ENCODE measurements around the gene TMEM135. TPM values are rescaled to one million over a fixed set of nuclear protein-coding genes. Genes with fewer than 3 reads are reported as not detected.

Gene TMEM135
- total RNA-seq, 1 donor from 2014 or later: 33.9 TPM

GRCh38 chr11:87013912-87014825, 23.6 kb upstream of the TMEM135 start:
- Mint-ChIP-seq H3K27me3 (no peaks in the 10 kb centered on the region), H3K4me1 (ENCODE audit: unreplicated experiment) (peaks cover 11% of the 10 kb centered on the region), H3K9me3 (no peaks in the 10 kb centered on the region), H3K36me3 (no peaks in the 10 kb centered on the region), H3K27ac (no peak overlapping the region), H3K4me3 (no peak overlapping the region)
- no peak for DNase-seq (ENCODE audit: extremely low spot score, unreplicated experiment)
- TF ChIP-seq CTCF (conservative IDR thresholded peaks at IDR 0.05): no peak

- no peak for TF ChIP-seq CTCF (conservative IDR thresholded peaks at IDR 0.05)
- H3K4me1 Mint-ChIP-seq (ENCODE audit: unreplicated experiment): peaks cover 21% of the 10 kb centered on the region
- H3K27me3 Mint-ChIP-seq: no peaks in the 10 kb centered on the region
- H3K36me3 Mint-ChIP-seq: no peaks in the 10 kb centered on the region
- no peaks in the 10 kb centered on the region for H3K9me3 Mint-ChIP-seq
- H3K27ac Mint-ChIP-seq: no peak overlapping the region
- H3K4me3 Mint-ChIP-seq: no peak overlapping the region
- no peak for DNase-seq (ENCODE audit: extremely low spot score, unreplicated experiment)
Observed at GRCh38 chr11:87015645-87016044, 22.1 kb upstream of the TMEM135 start.

- no peak for TF ChIP-seq CTCF (conservative IDR thresholded peaks at IDR 0.05)
- Mint-ChIP-seq H3K9me3 (peaks cover 8% of the 10 kb centered on the region), H3K4me1 (ENCODE audit: unreplicated experiment) (peaks cover 21% of the 10 kb centered on the region), H3K36me3 (no peaks in the 10 kb centered on the region), H3K27me3 (no peaks in the 10 kb centered on the region), H3K4me3 (no peak overlapping the region), H3K27ac (no peak overlapping the region)
- no peak for DNase-seq (ENCODE audit: extremely low spot score, unreplicated experiment)
Observed at GRCh38 chr11:87019613-87020271, 18.0 kb upstream of the TMEM135 start.

GRCh38 chr11:87020336-87020735, 17.4 kb upstream of the TMEM135 start:
- H3K27me3 Mint-ChIP-seq: no peaks in the 10 kb centered on the region
- peaks cover 8% of the 10 kb centered on the region for H3K9me3 Mint-ChIP-seq
- H3K4me1 Mint-ChIP-seq (ENCODE audit: unreplicated experiment): peaks cover 21% of the 10 kb centered on the region
- DNase-seq (ENCODE audit: extremely low spot score, unreplicated experiment): no peak
- H3K27ac Mint-ChIP-seq: no peak overlapping the region
- TF ChIP-seq CTCF (conservative IDR thresholded peaks at IDR 0.05): no peak
- H3K36me3 Mint-ChIP-seq: no peaks in the 10 kb centered on the region
- H3K4me3 Mint-ChIP-seq: no peak overlapping the region

GRCh38 chr11:87020764-87021365, 16.9 kb upstream of the TMEM135 start:
- no peak overlapping the region for H3K4me3 Mint-ChIP-seq
- no peak for DNase-seq (ENCODE audit: extremely low spot score, unreplicated experiment)
- peaks cover 21% of the 10 kb centered on the region for H3K4me1 Mint-ChIP-seq (ENCODE audit: unreplicated experiment)
- H3K27me3 Mint-ChIP-seq: no peaks in the 10 kb centered on the region
- peaks cover 8% of the 10 kb centered on the region for H3K9me3 Mint-ChIP-seq
- H3K36me3 Mint-ChIP-seq: no peaks in the 10 kb centered on the region
- no peak overlapping the region for H3K27ac Mint-ChIP-seq
- TF ChIP-seq CTCF (conservative IDR thresholded peaks at IDR 0.05): no peak

Data from type B pancreatic cell (in vitro differentiated cells).